H1 (cell line): ENCODE results near the gene NUDT3. TPM values are rescaled to one million over a fixed set of nuclear protein-coding genes. Genes with fewer than 3 reads are reported as not detected.

Experiments
- BCL11A ChIP-seq, 2 experiments: IDR thresholded peaks; one replicate each; pipeline ENCODE4 v1.6.1; 2011; ENCODE audit warnings: low read depth in 2 of 2, low read length in 2 of 2, mild to moderate bottlenecking in 2 of 2
- CBX8 ChIP-seq: fragments of 300-800, 300-1000 bp; sonication (generic); IDR thresholded peaks from 2 replicates; pipeline ENCODE4 v1.7.1; 2016; ENCODE audit warnings: low read depth, low read length, borderline replicate concordance
- CTBP2 ChIP-seq: IDR thresholded peaks from 2 replicates; pipeline ENCODE4 v1.7.0; 2011; ENCODE audit warnings: borderline replicate concordance, mild to moderate bottlenecking, moderate library complexity, mixed read lengths, low read length; ENCODE audit not compliant: insufficient read depth, insufficient read length
- CTCF ChIP-seq, 3 experiments: IDR thresholded peaks; 1 replicate in 2 of 3; 2 replicates in 1 of 3; pipeline versions ENCODE4 v1.5.1 to v1.6.1; 2011; ENCODE audit warnings: low read length in 3 of 3, mild to moderate bottlenecking in 3 of 3, inconsistent platforms in 2 of 3, low read depth in 1 of 3, moderate library complexity in 1 of 3; ENCODE audit not compliant: insufficient read depth in 1 of 3; ENCODE audit errors: control extremely low read depth in 1 of 3
- GTF2F1 ChIP-seq: IDR thresholded peaks from 2 replicates; pipeline ENCODE4 v1.6.1; 2012; ENCODE audit warnings: low read depth, low read length, improper control_type of control experiment, borderline replicate concordance
- KDM1A ChIP-seq: fragments of 200-600, 300-600 bp; sonication (generic); IDR thresholded peaks from 2 replicates; pipeline ENCODE4 v1.7.1; 2016; ENCODE audit warnings: mild to moderate bottlenecking, low read length, borderline replicate concordance
- NRF1 ChIP-seq: IDR thresholded peaks from 2 replicates; pipeline ENCODE4 v1.6.1; 2011; ENCODE audit warnings: mild to moderate bottlenecking, low read depth, low read length, improper control_type of control experiment
- POLR2A ChIP-seq, 2 experiments: IDR thresholded peaks; 1 replicate in 1 of 2; 2 replicates in 1 of 2; pipeline ENCODE4 v1.6.1; 2011; ENCODE audit warnings: low read depth in 2 of 2, low read length in 2 of 2, mild to moderate bottlenecking in 2 of 2; ENCODE audit errors: control extremely low read depth in 1 of 2
- POLR2AphosphoS5 ChIP-seq: IDR thresholded peaks from 2 replicates; pipeline ENCODE4 v1.6.1; 2011; ENCODE audit warnings: low read depth, low read length
- POU5F1 ChIP-seq: IDR thresholded peaks from 2 replicates; pipeline ENCODE4 v1.6.1; 2011; ENCODE audit warnings: low read depth, mild to moderate bottlenecking, low read length, moderate library complexity
- RNF2 ChIP-seq: fragments of 200-900, 300-1000 bp; sonication (generic); IDR thresholded peaks from 2 replicates; pipeline ENCODE4 v1.7.1; 2016; ENCODE audit warnings: borderline replicate concordance, low read depth, mild to moderate bottlenecking, antibody characterized with exemption, low read length; ENCODE audit not compliant: poor library complexity, severe bottlenecking; ENCODE audit errors: missing control alignments
- RXRA ChIP-seq: IDR thresholded peaks from 2 replicates; pipeline ENCODE4 v1.6.1; 2011; ENCODE audit warnings: low read depth, mild to moderate bottlenecking, low read length, moderate library complexity; ENCODE audit not compliant: insufficient read depth
- SIRT6 ChIP-seq: IDR thresholded peaks from one replicate; pipeline ENCODE4 v1.7.1; 2012; ENCODE audit warnings: low read length, inconsistent platforms
- SIX5 ChIP-seq: IDR thresholded peaks from 2 replicates; pipeline ENCODE4 v1.6.1; 2011; ENCODE audit warnings: mild to moderate bottlenecking, low read depth, low read length
- SP2 ChIP-seq: IDR thresholded peaks from 2 replicates; pipeline ENCODE4 v1.6.1; 2012; ENCODE audit warnings: mild to moderate bottlenecking, low read length, inconsistent platforms
- SP4 ChIP-seq: IDR thresholded peaks from 2 replicates; pipeline ENCODE4 v1.6.1; 2012; ENCODE audit warnings: low read length, inconsistent platforms
- SRF ChIP-seq: IDR thresholded peaks from 2 replicates; pipeline ENCODE4 v1.6.1; 2011; ENCODE audit warnings: mild to moderate bottlenecking, low read depth, low read length, moderate library complexity
- TCF12 ChIP-seq: IDR thresholded peaks from 2 replicates; pipeline ENCODE4 v1.6.1; 2011; ENCODE audit warnings: low read depth, mild to moderate bottlenecking, low read length
- YY1 ChIP-seq: IDR thresholded peaks from 2 replicates; pipeline ENCODE4 v1.6.1; 2011; ENCODE audit warnings: low read depth, mild to moderate bottlenecking, low read length
- polyA plus RNA-seq, 7 experiments: library from polyadenylated mRNA; depleted of rRNA in 3 of 7; stranded (reverse) in 5 of 7; unstranded in 2 of 7; fragments of >200 nt in 5 of 7; fragments of 200-250 nt in 2 of 7; gene quantifications; 1 replicate in 5 of 7; 2 replicates in 1 of 7; 4 replicates in 1 of 7; pipeline versions ENCODE4 v1.2.1 to v1.2.3, GENCODE V29; 2011 to 2013; ENCODE audit warnings: missing spikeins in 2 of 7, mixed read lengths in 2 of 7
- total RNA-seq: library from RNA; stranded (reverse); fragmentation: NEBNext Ultra II Directional; extraction: Animal tissue kit (Norgen Biotek cat#: 25700); gene quantifications from 2 replicates; pipeline ENCODE4 v1.2.1, GENCODE V29; 2021
- TF ChIP-seq, protein P1 (sequence below): IDR thresholded peaks from 2 replicates; pipeline ENCODE4 v1.6.1; 2011; ENCODE audit warnings: low read depth, mild to moderate bottlenecking, low read length; ENCODE audit not compliant: insufficient read depth
- TF ChIP-seq, protein P2 (sequence below): IDR thresholded peaks from 2 replicates; pipeline ENCODE4 v1.6.1; 2012; ENCODE audit warnings: inconsistent platforms

NUDT3 gene
- total and polyA plus RNA-seq, 2 of the 8 experiments (the other 6 are each of a cell fraction or from before 2014, with no cell fraction given): 14.1 to 36.9 TPM

DNA sequence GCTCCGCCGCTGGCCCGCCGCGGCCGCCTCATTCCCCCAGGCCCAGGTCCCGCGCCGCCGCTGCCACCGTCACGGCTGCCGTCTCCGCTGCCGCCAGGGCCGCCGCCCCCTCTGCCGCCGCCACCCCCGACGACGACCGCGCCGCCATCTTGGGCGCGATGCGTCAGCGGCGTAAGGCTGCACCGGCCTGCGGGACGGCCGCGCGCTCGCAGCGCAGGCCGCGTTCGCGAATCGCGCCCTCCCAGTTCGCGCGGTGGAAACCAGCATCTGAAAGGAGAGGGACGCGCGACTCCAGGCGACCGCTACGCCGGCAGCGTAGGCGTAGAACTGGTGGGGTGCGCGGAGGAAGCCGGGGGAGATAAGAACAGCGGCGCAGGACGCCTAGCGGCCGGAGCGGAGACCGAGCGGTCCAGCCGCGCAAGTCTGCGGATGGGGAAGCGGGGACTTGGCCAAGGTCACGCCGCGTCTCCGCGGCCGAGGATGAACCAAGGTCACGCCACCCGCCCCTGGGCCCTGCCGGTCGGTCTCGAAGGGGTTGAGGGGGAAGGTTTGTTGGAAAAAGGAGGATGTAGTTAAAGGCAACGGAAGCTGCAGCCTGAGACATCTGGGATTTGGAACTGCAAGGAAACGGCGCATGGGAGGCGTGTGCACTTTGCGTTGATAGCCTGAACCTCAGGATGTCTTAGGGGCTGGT, at the start of gene NUDT3 (continued):
- TF ChIP-seq, protein P1, sequence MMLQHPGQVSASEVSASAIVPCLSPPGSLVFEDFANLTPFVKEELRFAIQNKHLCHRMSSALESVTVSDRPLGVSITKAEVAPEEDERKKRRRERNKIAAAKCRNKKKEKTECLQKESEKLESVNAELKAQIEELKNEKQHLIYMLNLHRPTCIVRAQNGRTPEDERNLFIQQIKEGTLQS: no peak
- TF ChIP-seq POLR2AphosphoS5 (no peak; the same call in 1 of the 2 replicates), CTCF (IDR thresholded peaks at IDR 0.05; ENCODE audit: control extremely low read depth in 1 of 3, insufficient read depth in 1 of 3, low read depth in 1 of 3, low read length in 3 of 3) (peak; percentile 75 to 85 (median 81)), KDM1A (no peak; the same call in 1 of the 2 replicates), TCF12 (no peak), RXRA (no peak), RNF2 (no peak), SIX5 (0 out of 2 replicates have a peak, but pooled peaks have one; percentile 35), SRF (no peak), CTBP2 (no peak), SP4 (peak; percentile 97; the same call in 1 of the 2 replicates), POU5F1 (no peak), BCL11A (IDR thresholded peaks at IDR 0.05; ENCODE audit: low read depth in 2 of 2, low read length in 2 of 2) (no peak), SP2 (no peak), SIRT6 (no peak), YY1 (peak; percentile 95), CBX8 (no peak), NRF1 (no peak), GTF2F1 (no peak), POLR2A (IDR thresholded peaks at IDR 0.05; ENCODE audit: control extremely low read depth in 1 of 2, low read depth in 2 of 2, low read length in 2 of 2) (peak in 1 of 2 experiments; percentile 14; a peak in 1 of 3 replicates)
- TF ChIP-seq, protein P2, sequence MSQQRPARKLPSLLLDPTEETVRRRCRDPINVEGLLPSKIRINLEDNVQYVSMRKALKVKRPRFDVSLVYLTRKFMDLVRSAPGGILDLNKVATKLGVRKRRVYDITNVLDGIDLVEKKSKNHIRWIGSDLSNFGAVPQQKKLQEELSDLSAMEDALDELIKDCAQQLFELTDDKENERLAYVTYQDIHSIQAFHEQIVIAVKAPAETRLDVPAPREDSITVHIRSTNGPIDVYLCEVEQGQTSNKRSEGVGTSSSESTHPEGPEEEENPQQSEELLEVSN: no peak
